Stomach (tissue), 4 donors: ENCODE results near the gene CEACAM7.

Source experiments
- POLR2A ChIP-seq, 4 donors: fragments of 450-650 bp; IDR thresholded peaks; one replicate each; pipeline ENCODE4 v1.6.1; 2016; ENCODE audit warnings: antibody characterized with exemption in 4 of 4, control low read depth in 2 of 4, mild to moderate bottlenecking in 1 of 4, moderate library complexity in 1 of 4
- TF ChIP-seq, protein P1 (sequence below), 7 experiments: fragments of 450-650 bp in 4 of 7; fragments of 200-600 bp in 3 of 7; sonication (generic) in 3 of 7; IDR thresholded peaks; one replicate each; pipeline ENCODE4 v1.5.1; 2016 to 2019; ENCODE audit warnings: antibody characterized with exemption in 7 of 7, control low read depth in 2 of 7, mild to moderate bottlenecking in 1 of 7

DNA sequence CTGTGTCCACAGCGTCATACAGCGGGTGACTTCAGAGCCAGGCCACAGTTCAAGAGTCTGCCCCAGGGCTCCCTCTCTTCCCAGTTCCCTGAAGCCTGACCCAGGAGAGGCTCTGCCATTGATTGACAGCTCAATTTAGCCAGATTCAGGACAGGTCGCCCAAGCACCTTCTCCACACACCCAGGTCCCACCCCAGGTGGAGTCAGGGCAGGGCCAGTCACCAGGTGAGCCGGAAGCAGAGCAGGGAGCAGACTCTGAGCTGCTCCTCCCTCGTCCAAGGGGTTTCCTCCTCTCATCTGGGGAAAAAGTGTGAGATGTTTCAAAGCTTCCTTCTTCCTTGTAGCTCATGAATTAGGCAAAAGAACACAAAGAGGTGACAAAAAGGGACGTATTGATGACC is 5.6 kb downstream of the CEACAM7 start:
- TF ChIP-seq, protein P1, sequence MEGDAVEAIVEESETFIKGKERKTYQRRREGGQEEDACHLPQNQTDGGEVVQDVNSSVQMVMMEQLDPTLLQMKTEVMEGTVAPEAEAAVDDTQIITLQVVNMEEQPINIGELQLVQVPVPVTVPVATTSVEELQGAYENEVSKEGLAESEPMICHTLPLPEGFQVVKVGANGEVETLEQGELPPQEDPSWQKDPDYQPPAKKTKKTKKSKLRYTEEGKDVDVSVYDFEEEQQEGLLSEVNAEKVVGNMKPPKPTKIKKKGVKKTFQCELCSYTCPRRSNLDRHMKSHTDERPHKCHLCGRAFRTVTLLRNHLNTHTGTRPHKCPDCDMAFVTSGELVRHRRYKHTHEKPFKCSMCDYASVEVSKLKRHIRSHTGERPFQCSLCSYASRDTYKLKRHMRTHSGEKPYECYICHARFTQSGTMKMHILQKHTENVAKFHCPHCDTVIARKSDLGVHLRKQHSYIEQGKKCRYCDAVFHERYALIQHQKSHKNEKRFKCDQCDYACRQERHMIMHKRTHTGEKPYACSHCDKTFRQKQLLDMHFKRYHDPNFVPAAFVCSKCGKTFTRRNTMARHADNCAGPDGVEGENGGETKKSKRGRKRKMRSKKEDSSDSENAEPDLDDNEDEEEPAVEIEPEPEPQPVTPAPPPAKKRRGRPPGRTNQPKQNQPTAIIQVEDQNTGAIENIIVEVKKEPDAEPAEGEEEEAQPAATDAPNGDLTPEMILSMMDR (IDR thresholded peaks at IDR 0.05): no peak
- no peak for TF ChIP-seq POLR2A (IDR thresholded peaks at IDR 0.05)
